PFSK-1 (cell line): Measurements from ENCODE around the gene DSC2.

Experiments
- FOXP2 ChIP-seq: optimal IDR thresholded peaks from 2 replicates; pipeline ENCODE3; 2011; ENCODE audit warnings: borderline replicate concordance, control low read depth, inconsistent platforms; ENCODE audit not compliant: insufficient read depth; ENCODE audit errors: extremely low read length, extremely low read depth
- POLR2AphosphoS5 ChIP-seq: IDR thresholded peaks from 2 replicates; pipeline ENCODE4 v1.6.1; 2012; ENCODE audit warnings: low read depth, mild to moderate bottlenecking, control low read depth, low read length, moderate library complexity
- SIN3A ChIP-seq: IDR thresholded peaks from 2 replicates; pipeline ENCODE4 v1.6.1; 2012; ENCODE audit warnings: mild to moderate bottlenecking, low read length, moderate library complexity, borderline replicate concordance; ENCODE audit not compliant: insufficient read depth
- TAF1 ChIP-seq: IDR thresholded peaks from 2 replicates; pipeline ENCODE4 v1.6.1; 2012; ENCODE audit warnings: low read length, control low read depth, borderline replicate concordance; ENCODE audit not compliant: insufficient read depth
- TF ChIP-seq, protein P1 (sequence below), 2 experiments: IDR thresholded peaks; 2 replicates each; pipeline versions ENCODE4 v1.6.1 to v1.8.0; 2011 to 2012; ENCODE audit warnings: low read depth in 2 of 2, low read length in 2 of 2, control low read depth in 1 of 2, inconsistent platforms in 1 of 2, mild to moderate bottlenecking in 1 of 2, moderate library complexity in 1 of 2; ENCODE audit not compliant: insufficient read depth in 1 of 2

The DSC2 gene

DNA sequence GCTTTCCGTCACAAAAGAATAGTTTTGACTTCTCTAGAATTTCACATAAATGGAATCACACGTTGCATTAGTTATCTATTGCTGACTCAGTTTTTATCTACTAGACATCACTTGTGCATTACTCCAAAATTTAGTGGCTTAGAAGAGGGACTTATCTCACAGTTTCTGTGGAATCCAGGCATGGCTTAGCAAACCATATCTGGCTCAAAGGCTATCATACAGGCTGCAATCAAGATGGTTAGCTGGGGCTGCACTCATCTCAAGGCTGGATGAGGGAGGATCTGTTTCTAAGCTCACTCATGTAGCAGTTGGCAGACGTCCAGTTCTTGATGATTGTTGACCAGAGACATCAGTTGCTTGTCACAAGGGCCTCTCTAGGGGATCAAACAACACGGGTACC lies 53.0 kb downstream of the DSC2 start:
- TF ChIP-seq POLR2AphosphoS5 (no peak), TAF1 (no peak), SIN3A (no peak), FOXP2 (no peak)
- TF ChIP-seq, protein P1, sequence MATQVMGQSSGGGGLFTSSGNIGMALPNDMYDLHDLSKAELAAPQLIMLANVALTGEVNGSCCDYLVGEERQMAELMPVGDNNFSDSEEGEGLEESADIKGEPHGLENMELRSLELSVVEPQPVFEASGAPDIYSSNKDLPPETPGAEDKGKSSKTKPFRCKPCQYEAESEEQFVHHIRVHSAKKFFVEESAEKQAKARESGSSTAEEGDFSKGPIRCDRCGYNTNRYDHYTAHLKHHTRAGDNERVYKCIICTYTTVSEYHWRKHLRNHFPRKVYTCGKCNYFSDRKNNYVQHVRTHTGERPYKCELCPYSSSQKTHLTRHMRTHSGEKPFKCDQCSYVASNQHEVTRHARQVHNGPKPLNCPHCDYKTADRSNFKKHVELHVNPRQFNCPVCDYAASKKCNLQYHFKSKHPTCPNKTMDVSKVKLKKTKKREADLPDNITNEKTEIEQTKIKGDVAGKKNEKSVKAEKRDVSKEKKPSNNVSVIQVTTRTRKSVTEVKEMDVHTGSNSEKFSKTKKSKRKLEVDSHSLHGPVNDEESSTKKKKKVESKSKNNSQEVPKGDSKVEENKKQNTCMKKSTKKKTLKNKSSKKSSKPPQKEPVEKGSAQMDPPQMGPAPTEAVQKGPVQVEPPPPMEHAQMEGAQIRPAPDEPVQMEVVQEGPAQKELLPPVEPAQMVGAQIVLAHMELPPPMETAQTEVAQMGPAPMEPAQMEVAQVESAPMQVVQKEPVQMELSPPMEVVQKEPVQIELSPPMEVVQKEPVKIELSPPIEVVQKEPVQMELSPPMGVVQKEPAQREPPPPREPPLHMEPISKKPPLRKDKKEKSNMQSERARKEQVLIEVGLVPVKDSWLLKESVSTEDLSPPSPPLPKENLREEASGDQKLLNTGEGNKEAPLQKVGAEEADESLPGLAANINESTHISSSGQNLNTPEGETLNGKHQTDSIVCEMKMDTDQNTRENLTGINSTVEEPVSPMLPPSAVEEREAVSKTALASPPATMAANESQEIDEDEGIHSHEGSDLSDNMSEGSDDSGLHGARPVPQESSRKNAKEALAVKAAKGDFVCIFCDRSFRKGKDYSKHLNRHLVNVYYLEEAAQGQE (IDR thresholded peaks at IDR 0.05; ENCODE audit: insufficient read depth in 1 of 2, low read depth in 2 of 2, low read length in 2 of 2), result no peak

DNA sequence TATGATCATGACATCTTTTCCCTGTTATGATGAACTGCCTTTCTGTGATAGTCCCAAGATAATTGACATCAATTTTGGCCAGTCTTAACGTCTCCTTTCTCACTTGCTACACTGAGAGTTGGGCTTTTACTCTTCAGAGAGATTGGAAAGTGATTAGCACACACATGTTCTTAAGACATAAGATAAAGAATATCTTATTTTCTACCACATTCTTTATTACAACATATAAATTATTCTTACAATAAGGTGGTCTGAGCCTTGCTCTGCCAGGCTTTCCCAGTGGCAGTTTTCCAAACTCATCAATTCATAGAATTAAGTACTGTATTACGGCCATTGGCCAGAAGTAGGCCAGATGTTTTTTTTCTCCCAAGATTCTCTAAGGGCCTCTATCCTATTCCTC lies 54.0 kb downstream of the DSC2 start:
- no peak for TF ChIP-seq TAF1
- no peak for TF ChIP-seq POLR2AphosphoS5

DNA sequence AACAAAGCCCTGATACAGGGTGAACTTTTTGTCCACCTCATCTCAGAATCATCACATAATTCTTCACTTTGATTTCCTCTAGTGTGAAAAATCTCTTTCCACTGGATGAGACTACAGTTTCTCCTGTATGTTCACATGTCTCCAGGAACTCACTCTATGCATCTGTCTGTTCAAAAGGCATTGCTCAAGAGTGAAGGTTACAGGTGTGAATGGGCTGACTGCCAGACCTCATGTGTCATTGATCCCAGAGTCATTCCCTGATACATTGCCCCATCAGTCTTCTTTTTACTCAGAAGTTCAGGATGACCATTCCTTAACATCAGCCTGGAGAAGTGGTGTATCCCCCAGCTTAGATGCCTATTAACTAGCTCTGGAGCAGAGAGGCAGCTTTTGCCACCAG lies 55.3 kb downstream of the DSC2 start:
- TF ChIP-seq SIN3A, result no peak
- no peak for TF ChIP-seq TAF1
- TF ChIP-seq POLR2AphosphoS5, result no peak
- TF ChIP-seq FOXP2, result no peak
- TF ChIP-seq, protein P1 (IDR thresholded peaks at IDR 0.05; ENCODE audit: insufficient read depth in 1 of 2, low read depth in 2 of 2, low read length in 2 of 2), result no peak

DNA sequence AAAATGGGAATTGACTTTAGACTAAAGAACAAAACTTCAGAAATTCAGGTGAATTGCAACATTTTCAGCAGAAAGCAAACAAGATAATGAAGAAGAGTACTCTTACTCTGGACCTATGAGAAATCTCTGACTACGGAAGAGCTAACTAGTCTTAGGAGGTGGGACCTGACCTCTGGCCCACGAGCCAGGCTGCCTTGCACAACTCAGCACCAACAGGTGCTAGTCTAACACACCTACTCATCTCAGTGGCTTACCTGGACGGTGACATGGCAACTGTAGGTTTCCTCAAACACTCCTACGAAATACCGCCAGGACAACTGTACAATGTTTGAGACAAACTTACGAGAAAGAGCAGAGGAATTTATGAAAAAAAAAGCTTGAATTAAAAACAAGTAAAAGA lies 56.6 kb downstream of the DSC2 start:
- TF ChIP-seq SIN3A (no peak), POLR2AphosphoS5 (no peak)

DNA sequence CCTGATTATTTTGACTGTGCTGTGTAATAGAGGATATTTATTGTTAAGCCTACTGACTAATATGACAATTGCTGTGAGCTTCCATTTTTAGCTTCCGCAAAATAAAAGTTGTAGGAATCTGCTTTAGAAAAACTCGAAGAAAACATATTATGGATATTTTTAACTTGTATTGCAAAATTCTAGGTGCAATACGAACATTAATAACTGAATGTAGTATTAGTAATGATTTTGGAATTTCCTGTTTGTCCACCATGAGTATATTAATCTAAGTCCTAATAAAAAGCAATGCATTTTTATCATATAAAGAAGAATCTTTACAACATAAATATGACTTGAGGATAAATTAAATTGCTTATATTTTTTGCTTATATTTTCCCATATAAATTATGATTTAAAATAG lies 57.3 kb downstream of the DSC2 start:
- TF ChIP-seq POLR2AphosphoS5 (no peak), SIN3A (no peak), FOXP2 (no peak), TAF1 (no peak)
- TF ChIP-seq, protein P1 (IDR thresholded peaks at IDR 0.05; ENCODE audit: insufficient read depth in 1 of 2, low read depth in 2 of 2, low read length in 2 of 2), result no peak

DNA sequence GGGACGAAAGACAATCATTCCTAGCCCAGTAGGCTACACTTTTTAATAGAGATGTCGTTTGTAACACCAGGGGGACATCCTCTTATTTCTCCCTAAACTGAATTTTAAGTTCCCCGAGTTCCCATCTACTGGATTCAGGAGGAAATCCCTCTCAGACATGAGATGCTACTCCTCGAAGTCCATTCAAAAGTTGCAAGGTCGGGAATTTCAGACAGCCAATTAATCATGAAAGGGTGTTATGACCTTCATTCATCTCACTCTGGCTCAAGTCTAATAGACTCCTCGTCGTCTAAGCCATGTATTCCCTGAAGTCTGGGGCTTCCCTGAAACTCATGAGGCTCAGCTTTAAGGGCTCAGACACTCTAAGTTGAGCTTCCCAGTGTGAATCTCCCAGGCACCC lies 58.5 kb downstream of the DSC2 start:
- TF ChIP-seq SIN3A (no peak), TAF1 (no peak), POLR2AphosphoS5 (no peak), FOXP2 (no peak)
- TF ChIP-seq, protein P1 (IDR thresholded peaks at IDR 0.05; ENCODE audit: insufficient read depth in 1 of 2, low read depth in 2 of 2, low read length in 2 of 2), result no peak
